Mucosa of descending colon (tissue), 3 donors: ENCODE data around the gene RAMP3. TPM values are rescaled to one million over a fixed set of nuclear protein-coding genes. Genes with fewer than 3 reads are reported as not detected.

Source experiments
- ATAC-seq: fragments of 200-7000 bp; cut with Tn5 transposase; one replicate; pipeline ENCODE4 v1.9.1; 2020; ENCODE audit warnings: mild to moderate bottlenecking, moderate library complexity
- DNase-seq, 3 donors: peaks; one replicate each; pipeline ENCODE4 v3.0.0-alpha.2; 2020
- H3K36me3 ChIP-seq: fragments of 200-600 bp; one replicate; pipeline ENCODE4 v1.8.0; 2021; ENCODE audit warnings: low read depth, mild to moderate bottlenecking
- H3K4me1 ChIP-seq: fragments of 200-600 bp; one replicate; pipeline ENCODE4 v1.8.0; 2021; ENCODE audit warnings: low read depth, mild to moderate bottlenecking
- H3K4me3 ChIP-seq: fragments of 200-600 bp; one replicate; pipeline ENCODE4 v1.8.0; 2021; ENCODE audit warnings: mild to moderate bottlenecking
- H3K9me3 ChIP-seq: fragments of 200-600 bp; one replicate; pipeline ENCODE4 v1.8.0; 2021; ENCODE audit warnings: mild to moderate bottlenecking
- intact Hi-C, 2 donors: fragments of 100-400 bp; cut with DNase I in 1 of 2; cut with micrococcal nuclease in 1 of 2; formaldehyde crosslinking; loops; one replicate each; pipeline versions ENCODE4 v1.11.0 to v1.11.1; 2022; cut with DNase I, micrococcal nuclease
- total RNA-seq, 3 donors: library from RNA; stranded (reverse); fragmentation: NEBNext Ultra II Directional in 2 of 3; extraction: Animal tissue kit (Norgen Biotek cat#: 25700) in 2 of 3; gene quantifications; one replicate each; pipeline versions ENCODE4 v1.2.1 to v1.2.4, GENCODE V29; 2021 to 2023
- TF ChIP-seq, protein P1 (sequence below): fragments of 200-600 bp; IDR thresholded peaks from one replicate; pipeline ENCODE4 v1.8.0; 2022; ENCODE audit warnings: antibody characterized with exemption, mild to moderate bottlenecking
- donor health status: DM: no; HTN: no; CAD: no; lungs with moderate emphysema.
- donor health status: DM: no; HTN: no; CAD: no.
- donor health status: DM: no; HTN: yes; CAD: no.

Gene RAMP3
- total RNA-seq, 3 donors from 2014 or later: 5.4 to 13.5 (median 9.0) TPM

DNA sequence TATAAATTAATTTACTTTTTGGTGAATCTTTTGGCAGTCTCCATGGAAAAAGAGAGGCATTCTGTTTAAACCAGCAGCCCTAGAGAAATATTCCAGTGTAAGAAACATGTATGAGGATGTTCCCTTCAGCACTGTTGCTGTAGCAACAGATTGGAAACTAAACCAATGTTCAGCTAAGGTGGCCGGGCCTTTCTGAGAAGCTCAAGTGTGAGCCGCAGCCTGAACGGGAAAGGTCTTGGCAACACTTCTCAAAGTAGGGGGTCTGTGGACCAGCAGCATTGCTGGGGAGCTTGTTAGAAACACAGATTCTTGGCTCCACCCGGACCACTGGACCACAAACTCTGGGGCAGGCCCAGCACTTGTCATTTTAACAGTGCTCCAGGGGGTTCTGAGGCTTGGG lies 36.2 kb downstream of the RAMP3 start:
- H3K36me3 ChIP-seq: no peaks in the 10 kb centered on the region
- TF ChIP-seq, protein P1, sequence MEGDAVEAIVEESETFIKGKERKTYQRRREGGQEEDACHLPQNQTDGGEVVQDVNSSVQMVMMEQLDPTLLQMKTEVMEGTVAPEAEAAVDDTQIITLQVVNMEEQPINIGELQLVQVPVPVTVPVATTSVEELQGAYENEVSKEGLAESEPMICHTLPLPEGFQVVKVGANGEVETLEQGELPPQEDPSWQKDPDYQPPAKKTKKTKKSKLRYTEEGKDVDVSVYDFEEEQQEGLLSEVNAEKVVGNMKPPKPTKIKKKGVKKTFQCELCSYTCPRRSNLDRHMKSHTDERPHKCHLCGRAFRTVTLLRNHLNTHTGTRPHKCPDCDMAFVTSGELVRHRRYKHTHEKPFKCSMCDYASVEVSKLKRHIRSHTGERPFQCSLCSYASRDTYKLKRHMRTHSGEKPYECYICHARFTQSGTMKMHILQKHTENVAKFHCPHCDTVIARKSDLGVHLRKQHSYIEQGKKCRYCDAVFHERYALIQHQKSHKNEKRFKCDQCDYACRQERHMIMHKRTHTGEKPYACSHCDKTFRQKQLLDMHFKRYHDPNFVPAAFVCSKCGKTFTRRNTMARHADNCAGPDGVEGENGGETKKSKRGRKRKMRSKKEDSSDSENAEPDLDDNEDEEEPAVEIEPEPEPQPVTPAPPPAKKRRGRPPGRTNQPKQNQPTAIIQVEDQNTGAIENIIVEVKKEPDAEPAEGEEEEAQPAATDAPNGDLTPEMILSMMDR: no peak
- intact Hi-C loops: no loop called here
- no peak overlapping the region for H3K4me3 ChIP-seq
- H3K4me1 ChIP-seq: no peaks in the 10 kb centered on the region
- H3K9me3 ChIP-seq: no peaks in the 10 kb centered on the region
- ATAC-seq (no peak), DNase-seq (no peak)

DNA sequence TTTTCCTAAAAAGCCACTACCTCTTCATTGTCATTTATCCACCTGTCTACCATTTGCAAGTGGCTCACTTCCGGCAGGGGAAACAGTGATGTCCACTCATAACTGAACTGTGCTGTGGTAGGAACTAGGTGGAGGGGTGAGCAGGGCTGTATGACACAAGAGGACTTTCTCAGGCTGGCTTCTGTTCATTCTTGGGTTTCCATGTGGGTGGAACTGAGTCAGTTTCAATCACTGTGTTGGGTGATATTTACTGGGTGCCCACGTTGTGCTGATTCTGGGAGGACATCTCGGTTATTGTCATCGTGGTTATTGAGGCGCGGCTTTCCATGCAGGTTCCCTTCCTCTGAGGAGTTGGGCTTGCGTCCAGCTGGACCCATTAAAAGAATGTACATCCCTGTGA lies 38.8 kb downstream of the RAMP3 start:
- no peaks in the 10 kb centered on the region for H3K4me1 ChIP-seq
- H3K9me3 ChIP-seq: no peaks in the 10 kb centered on the region
- intact Hi-C loops: no loop called here
- DNase-seq: no peak
- TF ChIP-seq, protein P1: no peak
- no peaks in the 10 kb centered on the region for H3K36me3 ChIP-seq
- H3K4me3 ChIP-seq: no peak overlapping the region
- no peak for ATAC-seq

DNA sequence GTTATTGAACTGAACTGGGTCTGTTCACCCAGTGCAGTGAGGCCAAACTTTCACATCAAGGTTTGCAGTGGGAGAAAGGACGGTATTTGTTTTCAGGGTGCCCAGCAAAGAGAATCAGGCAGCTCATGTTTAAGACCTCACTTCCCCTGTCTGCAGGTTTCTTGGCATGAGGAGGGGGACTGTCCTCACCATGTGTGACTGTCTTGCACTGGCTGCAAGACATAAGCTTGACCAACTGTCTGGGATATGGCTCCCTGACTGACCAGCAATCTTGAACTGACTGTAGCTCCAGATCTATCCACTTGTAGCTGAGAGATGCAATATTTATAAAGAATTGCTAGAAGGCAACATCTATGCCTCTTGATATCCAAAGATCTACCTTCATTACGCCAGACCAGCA lies 39.9 kb downstream of the RAMP3 start:
- Histone ChIP-seq H3K36me3 (no peaks in the 10 kb centered on the region), H3K9me3 (no peaks in the 10 kb centered on the region), H3K4me1 (no peaks in the 10 kb centered on the region), H3K4me3 (no peak overlapping the region)
- TF ChIP-seq, protein P1: no peak
- ATAC-seq (no peak), DNase-seq (no peak)
- intact Hi-C loops: no loop called here

DNA sequence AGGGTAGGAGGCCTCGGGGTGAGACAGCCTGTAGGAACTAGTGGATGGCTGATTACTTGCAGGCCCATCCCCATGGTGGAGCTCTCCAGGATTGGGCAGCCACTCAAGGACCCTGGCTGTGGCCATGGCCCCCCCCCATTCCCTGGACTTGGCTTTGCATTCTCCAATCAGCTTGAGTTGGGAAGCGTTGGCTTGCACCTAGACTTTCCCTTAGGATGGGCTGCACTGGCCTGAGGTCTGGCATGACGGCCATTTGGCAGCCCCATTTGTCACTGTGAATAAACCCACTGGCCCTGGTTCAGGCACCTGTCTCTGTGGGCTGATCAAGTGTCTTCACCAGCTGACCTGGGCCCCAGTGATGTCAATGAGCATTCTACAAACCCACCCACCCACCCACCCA lies 41.4 kb downstream of the RAMP3 start:
- TF ChIP-seq, protein P1: no peak
- ATAC-seq (no peak), DNase-seq (no peak)
- no peaks in the 10 kb centered on the region for H3K36me3 ChIP-seq
- no peaks in the 10 kb centered on the region for H3K4me1 ChIP-seq
- no peak overlapping the region for H3K4me3 ChIP-seq
- intact Hi-C loops: no loop called here
- no peaks in the 10 kb centered on the region for H3K9me3 ChIP-seq

DNA sequence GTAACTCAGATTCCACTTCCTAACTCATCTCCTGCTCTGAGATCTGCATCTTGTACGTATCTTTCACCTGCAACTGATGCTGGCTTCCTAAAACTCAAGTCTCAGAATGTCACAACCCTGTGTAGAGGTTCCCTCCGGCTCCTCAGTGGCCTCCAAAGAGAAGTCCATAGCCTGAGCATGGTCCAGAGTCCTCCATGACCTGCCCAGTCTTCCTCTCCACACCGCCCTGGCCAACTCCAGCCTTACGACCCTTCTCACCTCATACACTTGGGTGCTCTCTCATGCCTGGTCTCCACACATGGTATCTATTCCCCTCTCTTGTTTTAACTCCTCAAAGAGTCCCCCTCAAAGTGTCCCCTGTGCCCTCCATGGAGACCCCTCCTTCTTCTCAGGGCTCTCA lies 41.9 kb downstream of the RAMP3 start:
- ATAC-seq (no peak), DNase-seq (no peak)
- intact Hi-C loops: no loop called here
- H3K36me3 ChIP-seq: no peaks in the 10 kb centered on the region
- no peaks in the 10 kb centered on the region for H3K4me1 ChIP-seq
- no peaks in the 10 kb centered on the region for H3K9me3 ChIP-seq
- TF ChIP-seq, protein P1: no peak
- H3K4me3 ChIP-seq: no peak overlapping the region

DNA sequence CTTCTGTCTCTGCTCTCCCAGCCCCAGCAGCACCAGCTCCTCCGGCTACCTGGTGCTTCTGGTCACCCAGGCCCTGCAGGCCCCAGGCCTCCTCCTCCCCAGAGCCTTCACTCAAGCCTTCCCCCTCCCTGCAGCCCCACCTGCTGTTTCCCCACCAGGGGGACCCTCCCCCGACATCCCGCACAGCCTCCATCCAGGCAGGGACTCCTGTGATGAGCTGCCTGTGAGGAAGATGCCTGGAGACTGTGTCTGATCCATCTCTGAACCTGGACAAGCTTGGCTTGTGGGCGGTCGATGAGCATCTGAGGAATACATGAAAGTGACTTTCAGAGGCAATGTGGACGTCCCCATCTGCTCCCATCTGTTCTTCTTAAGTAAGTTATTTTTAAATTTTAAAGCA lies 45.0 kb downstream of the RAMP3 start:
- Histone ChIP-seq H3K9me3 (no peaks in the 10 kb centered on the region), H3K36me3 (no peaks in the 10 kb centered on the region), H3K4me1 (no peaks in the 10 kb centered on the region), H3K4me3 (no peak overlapping the region)
- DNase-seq (no peak), ATAC-seq (no peak)
- TF ChIP-seq, protein P1: no peak
- intact Hi-C loops: no loop called here
